B cell (primary cell): Measurements from ENCODE around the gene PRPF19. TPM values are rescaled to one million over a fixed set of nuclear protein-coding genes. Genes with fewer than 3 reads are reported as not detected.
A peak's percentile ranks its signal among the peaks of the same experiment; 100 is the strongest.

Experiments
- ATAC-seq: fragments of 200-7000 bp; cut with Tn5 transposase; one replicate; pipeline ENCODE4 v1.10.0; 2021; ENCODE audit warnings: low read depth, mild to moderate bottlenecking, moderate number of reproducible peaks, moderate library complexity
- CTCF ChIA-PET: fragments of 350-600 bp; sonication (Branson Sonifier 250); formaldehyde crosslinking; loops from one replicate; lab custom pipeline; 2021; ENCODE audit warnings: antibody characterized with exemption, inconsistent platforms; lab: Charles Lee
- POLR2A ChIA-PET: fragments of 350-600 bp; sonication (Branson Sonifier 250); formaldehyde crosslinking; loops from one replicate; lab custom pipeline; 2021; ENCODE audit warnings: antibody characterized with exemption; lab: Charles Lee
- DNase-seq: peaks from one replicate; pipeline ENCODE4 v3.0.0; 2013
- H2AFZ ChIP-seq: 2 replicates; pipeline ENCODE4 v1.6.1; 2012; ENCODE audit warnings: mild to moderate bottlenecking, low read depth, low read length; ENCODE audit not compliant: insufficient read depth, poor library complexity, severe bottlenecking
- H3K27ac ChIP-seq, 2 donors: 1 replicate in 1 of 2; 2 replicates in 1 of 2; pipeline ENCODE4 v1.5.1; 2012 to 2013; ENCODE audit warnings: low read length in 2 of 2, mild to moderate bottlenecking in 2 of 2, moderate library complexity in 1 of 2
- H3K27me3 ChIP-seq, 4 experiments: fragments of 200-600 bp in 1 of 4; sonication (generic) in 1 of 4; replicated peaks in 1 of 4; 1 replicate in 2 of 4; 2 replicates in 2 of 4; pipeline versions ENCODE4 v1.6.1 to v1.7.0; 2013 to 2016; ENCODE audit warnings: low read length in 3 of 4, mild to moderate bottlenecking in 2 of 4, mixed read lengths in 1 of 4, moderate library complexity in 1 of 4; ENCODE audit not compliant: insufficient read depth in 4 of 4, control insufficient read depth in 3 of 4; ENCODE audit errors: control extremely low read depth in 1 of 4
- H3K36me3 ChIP-seq, 2 experiments: replicated peaks in 1 of 2; 1 replicate in 1 of 2; 2 replicates in 1 of 2; pipeline versions ENCODE4 v1.6.1 to v1.7.1; 2013; ENCODE audit warnings: low read length in 1 of 2; ENCODE audit not compliant: insufficient read depth in 2 of 2, control insufficient read depth in 1 of 2; ENCODE audit errors: control extremely low read depth in 1 of 2, extremely low read depth in 1 of 2
- H3K4me1 ChIP-seq, 2 donors: fragments of 200-600 bp in 1 of 2; sonication (generic) in 1 of 2; 1 replicate in 1 of 2; 2 replicates in 1 of 2; pipeline versions ENCODE4 v1.5.1 to v1.6.1; 2013 to 2017; ENCODE audit warnings: low read length in 2 of 2; ENCODE audit not compliant: control insufficient read depth in 2 of 2, insufficient read depth in 2 of 2
- H3K4me2 ChIP-seq: replicated peaks from 2 replicates; pipeline ENCODE3; 2012; ENCODE audit warnings: mild to moderate bottlenecking, low read depth, low read length; ENCODE audit not compliant: poor library complexity, severe bottlenecking
- H3K4me3 ChIP-seq, 5 experiments: fragments of 200-600 bp in 1 of 5; sonication (generic) in 1 of 5; 1 replicate in 3 of 5; 2 replicates in 2 of 5; pipeline versions ENCODE4 v1.5.1 to v1.7.0; 2011 to 2016; ENCODE audit warnings: low read length in 4 of 5, mild to moderate bottlenecking in 4 of 5, low read depth in 2 of 5, control low read depth in 1 of 5, moderate library complexity in 1 of 5; ENCODE audit not compliant: insufficient read depth in 1 of 5; ENCODE audit errors: control extremely low read depth in 1 of 5, extremely low read depth in 1 of 5
- H3K79me2 ChIP-seq: fragments of 200-600 bp; sonication (generic); one replicate; pipeline ENCODE4 v1.6.0; 2016; ENCODE audit warnings: low read length; ENCODE audit not compliant: control insufficient read depth, insufficient read depth
- H3K9ac ChIP-seq: fragments of 200-600 bp; sonication (generic); 2 replicates; pipeline ENCODE4 v1.6.1; 2017; ENCODE audit warnings: mild to moderate bottlenecking, low read length, moderate library complexity
- H3K9me3 ChIP-seq, 3 donors: one replicate each; pipeline versions ENCODE4 v1.6.1 to v1.7.1; 2013; ENCODE audit warnings: low read length in 2 of 3; ENCODE audit not compliant: control insufficient read depth in 2 of 3, insufficient read depth in 1 of 3; ENCODE audit errors: control extremely low read depth in 1 of 3
- H4K20me1 ChIP-seq: 2 replicates; pipeline ENCODE4 v1.6.0; 2012; ENCODE audit warnings: mild to moderate bottlenecking, low read length; ENCODE audit not compliant: insufficient read depth, control insufficient read depth, poor library complexity, severe bottlenecking
- H3K27ac Mint-ChIP-seq: one replicate; pipeline ENCODE4 v1.8.0; 2021; ENCODE audit warnings: mixed read lengths
- H3K27me3 Mint-ChIP-seq: one replicate; pipeline ENCODE4 v1.8.0; 2021; ENCODE audit warnings: mixed read lengths
- H3K4me1 Mint-ChIP-seq: one replicate; pipeline ENCODE4 v1.8.0; 2021; ENCODE audit warnings: mixed read lengths
- H3K4me3 Mint-ChIP-seq: one replicate; pipeline ENCODE4 v1.8.0; 2021; ENCODE audit warnings: mixed read lengths
- H3K9me3 Mint-ChIP-seq: one replicate; pipeline ENCODE4 v1.8.0; 2022; ENCODE audit warnings: mixed read lengths; ENCODE audit not compliant: insufficient read depth
- EZH2 ChIP-seq: IDR thresholded peaks from 2 replicates; pipeline ENCODE4 v1.6.1; 2012; ENCODE audit warnings: borderline replicate concordance, low read depth, mild to moderate bottlenecking, moderate library complexity, low read length; ENCODE audit not compliant: insufficient read depth, poor library complexity, severe bottlenecking
- whole genome bisulfite sequencing: methylation state at CpG from one replicate; pipeline ENCODE4 v1.1.5; 2013; ENCODE audit warnings: missing lambda C conversion rate; ENCODE audit not compliant: insufficient coverage; 5-methylcytosine and 5-hydroxymethylcytosine counted together
- intact Hi-C: fragments of 100-400 bp; cut with micrococcal nuclease; formaldehyde crosslinking; loops from one replicate; pipeline ENCODE4 v1.10.0; 2022
- polyA plus RNA-seq: library from polyadenylated mRNA; depleted of rRNA; stranded (reverse); fragments of >200 nt; gene quantifications from 2 replicates; pipeline ENCODE4 v1.2.3, GENCODE V29; 2012
- total RNA-seq, 2 donors: library from RNA; stranded (reverse); fragments of 120-200 nt in 1 of 2; gene quantifications; 1 replicate in 1 of 2; 2 replicates in 1 of 2; pipeline versions ENCODE4 v1.2.3 to v1.2.4, GENCODE V29; 2013 to 2022
- TF ChIP-seq, protein P1 (sequence below): fragments of 200-600 bp; IDR thresholded peaks from one replicate; pipeline ENCODE4 v1.8.0; 2022; ENCODE audit warnings: antibody characterized with exemption, mild to moderate bottlenecking

Gene PRPF19
- total and polyA plus RNA-seq, 2 donors (not counting 1 experiment from before 2014, with no cell fraction given): 41.8 to 89.9 TPM

DNA sequence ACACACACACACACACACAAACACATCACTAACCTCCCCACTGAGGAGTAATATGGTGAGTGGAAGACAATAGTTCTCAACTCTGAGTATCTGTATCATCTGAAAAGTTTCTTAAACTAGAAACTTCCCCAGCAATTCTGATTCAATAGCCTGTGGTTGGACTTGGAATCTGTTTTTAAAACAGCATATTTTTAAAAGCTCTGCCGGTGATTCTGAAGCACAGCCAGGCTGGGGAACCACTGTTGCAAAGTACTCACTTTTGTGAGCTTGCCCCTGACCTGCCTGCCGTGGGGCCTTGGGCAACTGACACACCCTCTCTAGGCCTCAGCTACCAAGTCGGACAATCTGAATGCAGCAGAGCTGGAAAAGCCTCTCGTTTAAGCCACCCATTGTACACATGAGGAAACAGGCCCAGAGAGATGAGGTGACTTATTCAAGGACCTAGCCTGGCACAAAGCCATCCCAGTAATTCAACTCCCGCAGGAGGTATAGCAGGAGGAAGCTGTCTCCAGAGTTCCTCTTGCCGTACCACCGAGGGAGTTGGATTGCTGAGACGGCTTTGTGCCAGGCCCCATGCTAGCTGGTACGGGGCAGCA is 36.7 kb upstream of the PRPF19 start:
- H3K36me3 ChIP-seq: peaks cover 7 to 87% of the 10 kb centered on the region in 2 experiments
- intact Hi-C loops: no loop called here
- peaks cover 20 to 28% of the 10 kb centered on the region in 2 donors for H3K4me1 ChIP-seq
- no peak overlapping the region for H2AFZ ChIP-seq
- no peak for DNase-seq
- peak overlapping the region; percentile 76 for H3K27ac Mint-ChIP-seq
- no peak overlapping the region for H3K4me2 ChIP-seq
- no peak overlapping the region for H3K4me3 ChIP-seq
- H3K27ac ChIP-seq: peak overlapping the region in 1 of 2 donors; percentile 40
- no peak for ATAC-seq
- H3K9me3 Mint-ChIP-seq: no peaks in the 10 kb centered on the region
- CTCF ChIA-PET: interaction anchor here (1.0 to 1.2 kb wide), 3 partner anchors 9 to 11 kb away, joined by 3 to 4 read pairs (median 3); partner anchors contain the start of gene SLC15A3
- peaks cover 54% of the 10 kb centered on the region for H3K4me1 Mint-ChIP-seq
- POLR2A ChIA-PET: interaction anchor here (0.7 kb wide), 1 partner anchor 181 kb away, joined by 3 read pairs; no protein-coding TSS in a partner anchor
- TF ChIP-seq, protein P1, sequence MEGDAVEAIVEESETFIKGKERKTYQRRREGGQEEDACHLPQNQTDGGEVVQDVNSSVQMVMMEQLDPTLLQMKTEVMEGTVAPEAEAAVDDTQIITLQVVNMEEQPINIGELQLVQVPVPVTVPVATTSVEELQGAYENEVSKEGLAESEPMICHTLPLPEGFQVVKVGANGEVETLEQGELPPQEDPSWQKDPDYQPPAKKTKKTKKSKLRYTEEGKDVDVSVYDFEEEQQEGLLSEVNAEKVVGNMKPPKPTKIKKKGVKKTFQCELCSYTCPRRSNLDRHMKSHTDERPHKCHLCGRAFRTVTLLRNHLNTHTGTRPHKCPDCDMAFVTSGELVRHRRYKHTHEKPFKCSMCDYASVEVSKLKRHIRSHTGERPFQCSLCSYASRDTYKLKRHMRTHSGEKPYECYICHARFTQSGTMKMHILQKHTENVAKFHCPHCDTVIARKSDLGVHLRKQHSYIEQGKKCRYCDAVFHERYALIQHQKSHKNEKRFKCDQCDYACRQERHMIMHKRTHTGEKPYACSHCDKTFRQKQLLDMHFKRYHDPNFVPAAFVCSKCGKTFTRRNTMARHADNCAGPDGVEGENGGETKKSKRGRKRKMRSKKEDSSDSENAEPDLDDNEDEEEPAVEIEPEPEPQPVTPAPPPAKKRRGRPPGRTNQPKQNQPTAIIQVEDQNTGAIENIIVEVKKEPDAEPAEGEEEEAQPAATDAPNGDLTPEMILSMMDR: no peak
- TF ChIP-seq EZH2: no peak
- no peaks in the 10 kb centered on the region for H3K27me3 Mint-ChIP-seq
- no peak overlapping the region for H3K9ac ChIP-seq
- H4K20me1 ChIP-seq: peaks cover 70% of the 10 kb centered on the region
- H3K79me2 ChIP-seq: peaks cover 34% of the 10 kb centered on the region
- no peak overlapping the region for H3K4me3 Mint-ChIP-seq
- no peaks in the 10 kb centered on the region for H3K9me3 ChIP-seq
- no peaks in the 10 kb centered on the region for H3K27me3 ChIP-seq
- 88% methylated on average over 5 of the region's 9 CpGs for WGBS

- peak overlapping the region; percentile 76 for H3K27ac Mint-ChIP-seq
- no peaks in the 10 kb centered on the region for H3K9me3 Mint-ChIP-seq
- Histone ChIP-seq H3K36me3 (peaks cover 5 to 84% of the 10 kb centered on the region in 2 experiments), H2AFZ (no peak overlapping the region), H3K4me2 (peak overlapping the region; percentile 23), H3K4me1 (peaks cover 17 to 25% of the 10 kb centered on the region in 2 donors), H3K9me3 (no peaks in the 10 kb centered on the region), H3K4me3 (no peak overlapping the region), H3K79me2 (peaks cover 26% of the 10 kb centered on the region), H3K27me3 (no peaks in the 10 kb centered on the region), H4K20me1 (peaks cover 64% of the 10 kb centered on the region), H3K27ac (peak overlapping the region in 1 of 2 donors; percentile 40), H3K9ac (no peak overlapping the region)
- DNase-seq: no peak
- no peak for ATAC-seq
- no peak overlapping the region for H3K4me3 Mint-ChIP-seq
- H3K27me3 Mint-ChIP-seq: no peaks in the 10 kb centered on the region
- WGBS: 97% methylated on average over 3 of the region's 4 CpGs
- H3K4me1 Mint-ChIP-seq: peaks cover 48% of the 10 kb centered on the region
- TF ChIP-seq, protein P1: no peak
- TF ChIP-seq EZH2: no peak
- ChIA-PET POLR2A (interaction anchor here (0.8 kb wide), 1 partner anchor 27 kb away, joined by 3 read pairs; no protein-coding TSS in a partner anchor), CTCF (interaction anchor here (1.0 to 2.2 kb wide), 4 partner anchors 10 to 27 kb away, joined by 3 to 9 read pairs (median 4); partner anchors contain the start of gene SLC15A3)
- intact Hi-C loops: no loop called here
Observed at GRCh38 chr11:60942219-60942618, 35.8 kb upstream of the PRPF19 start.
